GM19372 (cell line): ENCODE data around the gene BRSK2.

ENCODE experiments used
- ATAC-seq: cut with Tn5 transposase; IDR thresholded peaks from one replicate; pipeline ENCODE4 v1.9.1; 2021; ENCODE audit warnings: mild to moderate bottlenecking, low read depth, moderate library complexity; ENCODE audit not compliant: unreplicated experiment

Gene BRSK2

DNA sequence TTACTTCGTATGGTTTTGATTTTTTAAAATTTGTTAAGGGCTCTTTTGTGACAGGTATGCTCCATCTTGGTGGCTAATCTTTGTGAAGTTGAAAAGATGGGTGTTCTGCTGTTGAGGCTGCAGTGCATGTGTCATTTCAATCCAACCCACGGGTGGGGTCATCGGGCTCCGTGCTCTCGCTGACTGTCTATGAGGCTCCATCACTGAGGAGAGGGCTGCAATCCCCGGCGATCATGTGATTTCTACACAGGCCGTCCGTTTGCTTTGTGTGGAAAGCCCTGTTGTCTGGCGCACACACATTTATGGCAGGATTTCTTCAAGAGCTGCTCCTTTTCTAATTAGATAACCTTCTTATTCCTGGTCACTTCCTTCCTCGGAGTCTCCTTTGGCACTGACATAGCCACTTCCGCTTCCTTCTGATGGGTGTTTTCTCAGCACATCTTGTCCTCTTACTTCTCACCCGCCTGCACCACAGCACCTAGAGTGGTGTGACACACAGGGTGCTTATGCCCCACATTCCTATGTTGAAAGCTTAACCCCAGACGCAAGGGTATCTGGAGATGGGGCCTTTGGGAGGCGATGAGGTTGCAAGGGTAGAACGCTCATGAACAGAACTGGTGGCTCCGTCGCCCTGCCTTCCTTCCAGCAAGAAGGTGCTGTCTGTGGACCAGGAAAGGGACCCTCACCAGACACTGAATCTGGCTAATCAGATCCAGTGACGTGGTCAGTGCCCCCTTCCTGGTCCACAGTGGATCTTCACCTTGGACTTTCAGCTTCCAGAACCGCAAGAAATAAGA, 87.4 kb downstream of the BRSK2 start:
- no peak for ATAC-seq

DNA sequence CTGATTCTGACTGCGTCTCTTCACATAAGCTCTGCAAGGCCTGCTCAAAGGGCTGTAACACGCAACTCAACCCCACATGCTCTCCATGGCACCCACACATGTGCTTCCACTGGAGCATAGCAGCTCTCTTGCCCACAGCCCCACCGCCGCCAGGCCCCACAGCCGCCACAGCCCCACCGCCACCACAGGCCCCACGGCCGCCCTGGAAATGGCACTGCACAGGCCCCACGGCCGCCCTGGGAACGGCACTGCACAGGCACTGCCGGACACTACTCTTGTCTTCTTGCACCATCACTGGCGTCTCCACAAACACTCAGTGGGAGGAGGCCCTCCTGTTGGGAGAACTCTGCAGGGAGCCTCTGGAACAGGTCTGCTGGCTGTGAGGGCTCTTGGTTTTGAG, 88.3 kb downstream of the BRSK2 start:
- no peak for ATAC-seq

DNA sequence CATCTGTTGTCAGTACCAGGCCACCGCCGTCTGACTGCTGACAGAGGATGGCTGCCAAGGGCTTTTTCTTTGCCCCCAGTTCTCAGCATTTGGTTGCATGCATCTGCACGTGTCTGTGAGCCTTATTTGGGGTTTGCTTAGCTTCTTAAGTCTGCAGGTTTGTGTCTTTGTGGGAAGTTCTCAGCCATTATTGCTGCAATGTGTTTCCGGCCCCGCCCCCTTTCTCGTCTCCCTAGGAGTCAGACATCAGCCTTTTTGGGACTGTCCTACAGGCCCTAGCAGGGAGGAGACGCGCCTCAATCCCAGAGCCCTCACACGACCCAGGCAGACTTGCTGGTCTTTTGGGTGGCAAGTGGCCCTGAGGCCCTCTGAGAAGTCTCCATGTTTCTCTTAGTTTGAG, 88.8 kb downstream of the BRSK2 start:
- ATAC-seq = no peak

DNA sequence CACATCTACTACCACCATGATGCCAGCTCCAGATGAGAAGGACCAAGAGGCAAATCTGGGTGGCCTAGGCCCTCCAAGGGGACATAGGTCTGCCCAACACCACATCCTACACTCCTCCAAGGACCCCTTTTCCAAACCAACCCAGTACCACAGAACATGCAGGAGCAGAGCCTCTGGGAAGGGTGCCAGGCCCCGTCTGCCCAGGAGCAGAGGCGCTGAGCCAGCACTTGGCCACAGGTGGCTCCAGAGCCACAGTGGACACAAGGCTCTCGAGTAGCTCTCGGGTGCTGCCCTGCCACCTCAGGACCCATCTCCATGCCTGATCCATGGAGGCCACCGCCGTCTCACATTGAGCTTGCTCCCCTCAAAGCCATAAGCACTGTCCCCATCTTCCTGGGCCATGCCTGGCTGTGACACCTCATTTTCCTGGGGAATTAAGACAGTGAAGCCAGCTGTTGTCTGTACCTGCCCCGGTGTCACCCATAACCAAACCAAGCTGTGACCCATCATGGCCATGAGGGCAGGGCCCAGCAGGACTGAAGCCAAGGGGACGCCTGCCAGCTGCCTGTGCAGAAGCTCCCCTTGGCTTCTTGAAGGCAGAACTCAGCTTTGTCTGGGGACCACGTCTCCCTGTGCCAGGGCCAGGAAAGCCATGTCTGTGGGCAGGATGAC, 89.4 kb downstream of the BRSK2 start:
- ATAC-seq = no peak

DNA sequence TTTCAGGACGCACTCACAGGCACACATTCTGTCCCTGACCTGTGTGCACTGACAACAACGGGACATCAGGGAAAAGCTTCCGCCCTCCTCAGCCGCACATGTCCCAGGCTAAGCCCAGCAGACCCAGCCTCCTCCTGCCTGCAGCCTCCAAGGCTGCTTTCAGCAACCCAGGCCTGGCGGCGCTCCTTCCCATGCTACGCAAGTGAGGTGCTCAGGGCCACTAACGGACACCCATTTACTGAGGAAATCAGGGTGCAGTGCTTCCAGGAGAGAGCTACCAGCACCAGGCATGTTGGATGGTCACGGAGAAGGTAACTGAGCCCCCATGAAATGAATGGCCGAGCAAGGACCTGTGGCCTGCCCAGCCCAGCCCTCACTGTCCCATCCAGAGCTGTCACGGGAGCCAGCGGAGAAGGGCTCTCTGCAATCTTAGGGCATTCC, 90.0 kb downstream of the BRSK2 start:
- no peak for ATAC-seq

DNA sequence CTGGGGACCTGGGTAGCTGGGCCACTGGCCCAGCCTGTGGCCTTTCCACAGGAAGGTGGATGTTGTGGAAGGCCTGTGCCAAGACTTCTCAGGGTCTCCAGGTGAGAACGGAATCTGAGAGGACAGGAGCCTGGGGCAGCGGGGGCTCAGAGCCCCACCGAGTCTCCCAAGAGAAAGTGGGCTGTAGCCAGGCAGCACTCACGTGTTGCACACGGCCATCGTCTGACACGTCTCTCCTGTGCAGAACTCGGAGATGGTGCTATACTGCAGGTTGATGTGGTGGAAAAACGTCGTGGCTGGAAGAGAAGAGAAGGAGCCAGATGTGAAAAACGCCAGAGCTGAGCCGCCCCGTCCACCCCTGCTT, 90.4 kb downstream of the BRSK2 start:
- ATAC-seq = no peak

DNA sequence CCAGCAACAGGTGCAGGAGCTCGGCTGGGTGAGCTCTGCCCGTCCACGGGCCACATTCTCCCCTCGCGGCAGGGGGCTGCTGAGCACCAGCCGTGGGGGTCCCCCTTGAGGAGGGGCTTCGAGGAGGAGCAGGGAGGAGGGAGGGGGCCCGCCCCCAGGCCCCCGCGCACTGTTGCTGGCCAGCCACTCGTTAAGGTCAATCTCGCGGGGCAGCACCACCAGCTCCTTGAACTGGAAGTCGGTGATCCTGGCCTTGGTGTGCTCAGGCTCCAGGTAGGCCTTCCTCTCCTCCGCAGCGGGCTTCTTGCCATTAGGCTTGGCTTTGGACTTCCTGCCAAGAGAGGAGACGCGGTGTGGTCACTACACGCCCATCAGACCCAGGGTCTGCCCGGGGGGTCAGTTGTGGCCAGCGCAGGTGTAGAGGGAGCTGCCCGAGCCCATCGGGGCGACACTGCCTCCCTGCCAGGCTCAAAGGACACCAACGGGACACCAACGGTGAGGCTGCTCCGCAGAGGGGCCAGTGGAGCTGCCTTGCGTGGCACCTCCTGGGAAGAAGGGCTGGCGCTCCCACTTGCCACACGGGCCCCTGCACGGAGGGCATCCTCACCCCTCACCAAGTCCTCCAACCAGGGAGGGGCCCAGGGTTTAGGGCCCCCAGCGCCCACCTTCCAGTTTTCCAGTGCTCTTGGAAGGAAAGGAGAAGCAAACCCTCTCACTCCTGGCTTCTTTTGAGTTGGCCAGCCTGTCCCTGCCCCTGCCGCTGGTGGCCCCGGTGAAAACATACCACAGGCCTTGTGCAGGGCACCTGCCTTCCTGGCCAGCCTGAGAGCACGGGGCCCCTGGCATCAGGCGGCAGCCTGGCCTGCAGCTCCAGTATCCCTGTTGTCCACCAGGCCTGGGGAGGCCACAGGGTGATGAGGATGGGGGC, 91.1 kb downstream of the BRSK2 start:
- no peak for ATAC-seq

DNA sequence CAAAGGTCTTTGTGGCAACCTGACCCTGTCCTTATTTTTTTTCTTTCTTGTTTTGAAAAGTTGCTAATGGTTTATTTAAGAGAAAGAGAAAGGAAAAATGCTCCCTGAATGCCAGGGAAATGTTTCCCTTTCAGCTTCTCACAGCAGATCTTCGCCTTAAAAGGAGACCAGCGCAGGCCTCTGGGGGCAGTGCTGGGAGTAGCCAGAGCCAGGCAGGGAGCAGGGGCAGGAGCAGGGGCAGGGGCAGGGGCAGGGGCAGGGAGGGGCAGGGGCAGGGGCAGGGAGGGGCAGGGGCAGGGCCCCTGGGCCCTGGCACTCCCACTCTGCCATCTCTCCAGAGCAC, 91.7 kb downstream of the BRSK2 start:
- no peak for ATAC-seq

DNA sequence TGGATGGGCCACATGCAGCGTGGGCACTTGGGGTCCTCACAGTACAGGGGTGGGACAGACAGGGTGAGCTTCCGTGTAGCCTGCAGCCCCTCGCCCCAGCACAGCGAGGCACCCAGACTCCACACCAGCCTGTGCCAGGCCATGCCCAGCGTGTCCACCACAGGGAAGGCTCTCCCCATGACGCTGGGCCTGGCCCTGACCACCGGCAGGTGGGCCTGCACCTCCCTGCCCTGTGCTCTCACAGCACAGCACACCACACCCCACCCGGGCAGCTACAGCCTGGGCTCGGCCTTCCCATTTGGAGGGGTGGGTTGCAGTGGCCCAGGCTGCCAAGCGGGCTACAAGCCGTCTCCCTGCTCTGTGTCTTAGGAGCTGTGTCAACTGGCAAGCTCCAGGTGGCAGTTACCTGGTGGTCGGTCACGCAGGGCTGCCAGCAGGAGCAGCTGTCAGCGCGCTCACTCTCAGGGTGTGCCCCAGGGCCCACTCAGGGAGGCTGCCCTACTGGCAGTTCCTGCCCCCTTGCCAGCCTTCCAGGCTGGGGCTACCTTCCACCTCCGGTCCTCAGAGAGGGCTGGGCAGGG, 92.2 kb downstream of the BRSK2 start:
- no peak for ATAC-seq

DNA sequence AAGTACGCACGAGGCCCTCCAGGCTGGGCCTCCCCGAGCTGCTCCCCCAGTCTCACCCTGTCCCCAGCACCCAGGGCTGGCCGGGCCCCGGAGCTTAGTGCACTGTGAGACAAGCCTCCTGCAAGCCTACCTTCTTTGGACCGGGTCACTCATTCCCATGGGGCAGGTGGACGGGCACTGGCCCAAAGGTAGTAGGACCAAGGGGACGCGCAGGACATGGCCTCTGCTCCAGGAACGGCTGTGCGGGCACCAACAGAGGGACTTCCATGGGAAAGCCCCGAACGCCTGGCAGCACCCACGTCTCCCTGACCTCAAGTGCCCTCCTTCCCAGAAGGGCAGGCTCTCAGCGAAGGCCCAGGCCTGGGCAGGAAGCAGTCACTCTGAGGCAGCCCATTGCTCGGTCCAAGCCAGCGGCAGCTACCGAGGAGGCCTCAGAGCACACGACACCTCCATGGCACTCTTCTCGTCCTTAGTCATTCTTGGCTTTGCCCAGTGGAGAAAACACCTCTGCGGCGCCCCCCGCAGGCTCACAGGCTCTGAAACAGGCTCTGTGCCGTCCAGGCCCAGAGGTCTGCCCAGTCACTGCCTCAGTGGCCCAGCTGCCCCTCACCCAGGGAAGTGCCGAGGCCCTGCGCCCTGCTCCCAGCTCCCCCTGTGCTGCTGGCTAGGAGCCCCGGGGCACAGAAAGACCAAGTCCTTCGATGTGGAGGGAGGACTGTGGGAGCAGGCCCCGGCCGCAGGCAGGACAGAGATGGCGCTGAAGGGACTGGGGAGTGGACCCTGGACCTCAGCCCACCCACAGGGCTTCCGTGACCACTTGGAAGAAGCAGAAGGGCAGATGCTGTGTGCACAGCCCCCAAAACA, 93.1 kb downstream of the BRSK2 start:
- no peak for ATAC-seq

DNA sequence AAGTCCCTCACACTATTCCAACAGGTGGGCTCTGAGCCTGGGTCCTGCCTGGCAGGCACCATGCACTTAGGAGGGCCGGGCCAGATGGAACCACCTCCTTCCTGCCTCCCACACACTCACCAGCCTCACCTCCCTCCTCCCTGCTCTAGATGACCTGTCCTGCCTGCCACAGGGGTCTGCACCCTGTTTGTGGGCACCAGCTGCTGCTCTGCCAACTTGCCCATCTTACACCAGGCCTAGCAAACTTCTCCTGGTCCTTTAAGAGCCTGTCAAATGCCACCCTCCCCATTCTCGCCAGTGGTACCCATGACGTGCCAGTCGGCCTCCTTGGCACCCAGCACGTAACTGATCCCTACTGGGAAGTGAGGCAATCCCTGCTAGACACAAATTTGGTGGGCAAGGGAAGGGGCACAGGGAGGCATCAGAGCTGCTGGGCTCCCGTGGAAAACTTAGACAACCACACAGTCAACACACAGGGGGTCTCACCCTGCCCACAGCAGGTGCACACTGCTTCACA, 93.8 kb downstream of the BRSK2 start:
- ATAC-seq = no peak

DNA sequence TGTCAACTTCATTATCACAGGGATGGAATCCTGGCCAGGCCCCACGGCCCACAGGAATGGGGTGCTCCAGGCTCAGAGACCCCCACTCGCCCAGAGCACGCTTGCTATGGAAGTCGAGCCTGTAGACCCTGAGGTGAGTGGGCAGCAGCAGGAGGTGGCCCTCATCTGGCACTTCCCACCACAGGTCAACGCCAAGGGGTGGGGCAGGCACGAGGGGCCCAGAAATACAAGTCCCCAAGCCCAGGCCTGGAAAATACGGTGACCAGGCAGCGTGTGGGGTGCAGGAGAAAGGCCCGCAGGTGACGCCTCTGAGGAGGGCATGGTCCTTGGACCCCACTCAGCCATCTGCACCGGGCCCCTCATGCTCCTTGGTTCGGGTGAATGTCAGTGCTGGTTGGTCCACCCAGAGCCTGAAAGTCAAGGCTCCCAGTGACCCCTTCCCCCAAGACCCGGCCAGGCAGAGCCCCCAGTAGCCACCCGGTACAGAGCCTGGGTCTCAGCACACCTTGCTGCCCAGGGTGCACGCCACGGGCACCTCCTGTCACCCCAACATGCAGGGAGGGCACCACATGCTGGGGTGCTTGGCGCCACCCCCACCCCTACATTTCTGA, 94.4 kb downstream of the BRSK2 start:
- no peak for ATAC-seq

DNA sequence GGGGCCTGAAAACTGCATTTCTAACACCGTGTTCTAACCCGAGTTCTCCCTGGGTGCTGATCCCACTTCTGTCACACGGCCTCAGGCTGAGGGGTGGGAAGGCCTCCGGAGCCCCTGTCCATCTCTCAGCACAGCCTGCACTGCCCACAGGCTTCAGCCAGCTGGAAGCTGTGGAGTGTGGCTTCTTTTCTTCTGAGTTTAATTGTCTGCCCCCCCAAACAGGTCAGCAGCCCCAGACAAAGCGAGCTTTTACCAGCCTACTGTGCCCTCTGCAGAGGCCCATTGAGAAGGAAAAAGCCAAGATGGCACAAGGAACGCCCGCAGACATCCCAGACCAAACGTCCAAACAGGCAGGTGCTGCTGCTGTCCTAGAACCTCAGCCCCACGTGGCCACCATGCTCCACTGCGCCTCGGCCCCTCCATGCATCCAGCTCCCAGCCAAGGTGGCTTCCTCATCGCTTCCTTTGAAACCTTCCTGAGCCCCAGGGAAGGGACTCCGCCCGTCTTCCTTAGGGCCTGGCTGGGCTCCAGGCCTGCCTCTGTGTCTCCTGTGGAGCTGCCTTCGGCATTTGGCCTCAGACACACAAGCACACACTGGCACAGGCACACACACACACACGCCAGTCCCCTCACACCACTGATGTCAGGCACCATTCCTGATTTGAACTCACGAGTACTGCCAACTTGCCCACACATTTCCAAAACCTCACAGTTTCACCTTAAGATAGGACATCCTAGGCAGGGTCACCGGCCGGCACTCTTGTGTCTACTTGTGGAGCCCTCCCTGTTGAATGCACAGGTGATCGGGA, 95.2 kb downstream of the BRSK2 start:
- ATAC-seq = no peak

DNA sequence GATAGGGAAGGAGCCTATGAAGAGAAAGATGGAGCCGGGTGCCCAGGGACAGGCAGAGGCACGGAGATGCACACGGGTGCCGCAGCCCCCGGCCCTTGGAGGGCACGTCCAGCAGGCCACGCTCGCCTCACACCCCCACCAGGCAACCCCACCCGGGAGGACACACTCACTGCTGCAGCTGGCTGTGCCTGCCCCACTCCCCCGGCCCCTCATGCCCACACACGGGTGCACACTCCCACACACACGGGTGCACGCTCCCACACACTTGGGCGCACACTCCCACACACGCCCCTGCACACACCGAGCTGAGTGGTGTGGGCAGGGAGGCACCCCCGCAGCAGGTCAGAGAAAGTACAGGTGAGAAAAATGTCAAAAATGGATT, 95.8 kb downstream of the BRSK2 start:
- ATAC-seq = no peak

DNA sequence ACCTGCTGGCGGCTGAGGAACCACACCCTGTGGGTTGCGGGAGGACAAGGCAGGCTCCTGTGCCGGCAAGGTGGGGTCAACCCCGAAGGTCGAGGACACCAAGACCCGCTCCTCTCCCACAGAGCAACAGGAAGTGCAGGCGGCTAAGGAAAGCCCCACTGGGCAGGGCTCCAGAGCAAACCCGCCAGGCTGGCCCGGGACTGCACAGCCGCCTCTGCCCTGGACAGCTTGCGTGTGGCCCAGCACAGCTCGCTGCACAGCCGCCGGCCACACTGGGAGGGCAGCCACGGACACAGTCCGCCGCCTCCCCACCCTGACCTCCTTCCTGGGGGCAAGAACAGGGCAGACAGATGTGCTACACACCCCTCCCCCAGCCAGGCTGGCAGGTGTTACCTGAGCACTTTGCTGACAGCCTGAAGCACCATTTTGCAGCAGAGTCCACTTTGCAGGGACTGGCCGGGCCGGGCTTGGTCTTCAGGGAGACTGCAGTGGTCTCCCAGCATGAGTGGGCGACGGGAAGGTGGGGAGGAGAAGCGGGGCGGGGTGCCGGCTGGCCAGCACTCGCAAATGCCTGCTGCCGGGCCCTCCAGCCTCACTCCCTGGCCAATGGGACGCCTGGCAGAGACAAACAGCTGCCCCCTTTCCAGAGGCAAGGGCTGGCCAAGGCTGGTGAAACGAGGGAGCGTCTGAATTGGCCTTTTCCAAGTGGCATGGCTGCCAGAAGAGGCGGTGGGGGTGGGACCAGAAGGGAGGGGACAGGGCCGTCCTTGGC, 96.5 kb downstream of the BRSK2 start, which contains the start of gene MOB2:
TSS of gene MOB2 (minus strand) at position 726 of the 772 bp plus-strand sequence. CDS start at position 503, 223 bp downstream.
- ATAC-seq = no peak

DNA sequence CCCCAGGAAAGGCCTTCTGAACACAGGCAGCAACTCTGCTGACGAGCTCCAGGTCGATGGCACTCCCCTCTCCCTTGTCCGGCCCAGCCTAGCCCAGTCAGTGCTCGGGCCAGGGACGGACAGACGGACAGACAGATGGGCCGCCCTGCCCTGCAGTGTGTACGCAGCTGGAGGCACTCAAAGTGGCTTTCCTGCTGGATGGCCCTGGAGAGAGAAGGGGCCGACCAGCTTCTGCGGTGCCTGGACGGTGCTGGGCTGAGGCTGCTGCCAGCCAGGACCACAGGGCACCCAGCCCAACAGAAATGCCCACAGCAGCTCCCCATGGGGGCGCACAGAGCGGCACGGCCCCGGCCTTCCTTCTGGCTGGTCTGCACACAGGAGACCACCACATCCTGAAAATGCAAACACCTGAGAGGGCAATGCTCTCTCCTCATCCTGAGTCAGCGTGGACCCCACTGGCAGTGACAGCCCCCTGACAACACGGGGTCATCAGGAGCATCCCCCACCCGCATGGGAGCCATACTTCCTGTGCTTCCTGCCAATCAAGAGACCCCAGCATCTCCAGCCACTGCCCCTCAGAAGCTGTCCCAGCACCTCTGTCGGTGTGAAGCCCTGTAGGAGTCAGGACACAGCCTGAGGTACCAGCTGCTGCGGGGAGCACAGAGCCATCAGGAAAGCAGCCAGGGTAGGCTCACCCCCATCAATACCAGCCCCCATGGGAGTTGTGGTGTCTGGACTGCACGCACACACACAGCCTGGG, 97.5 kb downstream of the BRSK2 start:
- ATAC-seq = no peak
